ENCODE results near the gene CASP4.

- TF ChIP-seq CEBPB (IDR thresholded peaks at IDR 0.05), result no peak
- TF ChIP-seq, protein P1, sequence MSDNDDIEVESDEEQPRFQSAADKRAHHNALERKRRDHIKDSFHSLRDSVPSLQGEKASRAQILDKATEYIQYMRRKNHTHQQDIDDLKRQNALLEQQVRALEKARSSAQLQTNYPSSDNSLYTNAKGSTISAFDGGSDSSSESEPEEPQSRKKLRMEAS (IDR thresholded peaks at IDR 0.05), result no peak
Observed at GRCh38 chr11:104893876-104894275, 74.5 kb downstream of the CASP4 start.

Measured in Ishikawa (cell line).